HCT116 (cell line): Measurements from ENCODE around the gene BNIP5. TPM values are rescaled to one million over a fixed set of nuclear protein-coding genes. Genes with fewer than 3 reads are reported as not detected.

Experiments used
- ATAC-seq: fragments of 200-7000 bp; cut with Tn5 transposase; 2 replicates; pipeline ENCODE4 v1.9.1; 2020; ENCODE audit warnings: mild to moderate bottlenecking, moderate library complexity
- BruUV-seq: library from RNA; stranded (reverse); fragments of 400-500 nt; replicated peaks from 2 replicates; lab custom pipeline; 2021; lab: Mats Ljungman, UMichigan
- CTCF ChIA-PET: fragments of 300-600 bp; sonication (Branson Sonifier 250); formaldehyde crosslinking; loops from one replicate; lab custom pipeline; 2021; ENCODE audit warnings: antibody characterized with exemption; lab: Charles Lee
- POLR2A ChIA-PET: fragments of 300-600, 350-600 bp; sonication (Branson Sonifier 250); formaldehyde crosslinking; loops from one replicate; lab custom pipeline; 2021; ENCODE audit warnings: antibody characterized with exemption; lab: Charles Lee
- RAD21 ChIA-PET, 2 experiments: fragments of 300-600 bp; sonication (Branson Sonifier 250); formaldehyde crosslinking; loops; one replicate each; lab custom pipeline; 2023; ENCODE audit warnings: low total read pairs in 2 of 2; ENCODE audit not compliant: uncharacterized antibody in 2 of 2, unreplicated experiment in 2 of 2, low non-redundant PET in 1 of 2; lab: Charles Lee
- DNase-seq: peaks from one replicate; pipeline ENCODE4 v3.0.0-alpha.2; 2010; ENCODE audit warnings: low read depth, low spot score
- H2AFZ ChIP-seq: fragments of 200-600 bp; shearing (Covaris generic), sonication (generic); 2 replicates; pipeline ENCODE4 v1.6.1; 2017; ENCODE audit warnings: low read depth, mixed run types, mixed read lengths, antibody characterized with exemption, low read length; ENCODE audit not compliant: poor library complexity, severe bottlenecking
- H3K27ac ChIP-seq: 2 replicates; pipeline ENCODE4 v1.5.1; 2012; ENCODE audit warnings: low read depth, low read length
- H3K27me3 ChIP-seq: fragments of 200-600 bp; sonication (generic); 2 replicates; pipeline ENCODE4 v1.6.1; 2016; ENCODE audit warnings: mixed run types, low read length, mixed read lengths; ENCODE audit not compliant: insufficient read depth
- H3K36me3 ChIP-seq, 2 experiments: fragments of 200-500 bp in 1 of 2; fragments of 200-600 bp in 1 of 2; sonication (Bioruptor generic) in 1 of 2; sonication (generic) in 1 of 2; 2 replicates each; pipeline versions ENCODE4 v1.5.1 to v1.6.1; 2014 to 2016; ENCODE audit warnings: low read length in 2 of 2, inconsistent platforms in 1 of 2, mixed read lengths in 1 of 2, mixed run types in 1 of 2; ENCODE audit not compliant: insufficient read depth in 2 of 2, control insufficient read depth in 1 of 2
- H3K4me1 ChIP-seq, 2 experiments: fragments of 200-600 bp in 1 of 2; sonication (generic) in 1 of 2; 2 replicates each; pipeline versions ENCODE4 v1.5.1 to v1.6.1; 2012 to 2017; ENCODE audit warnings: low read length in 2 of 2, inconsistent platforms in 1 of 2, mild to moderate bottlenecking in 1 of 2, mixed read lengths in 1 of 2, mixed run types in 1 of 2, moderate library complexity in 1 of 2; ENCODE audit not compliant: insufficient read depth in 2 of 2, control insufficient read depth in 1 of 2
- H3K4me2 ChIP-seq: fragments of 200-600 bp; sonication (generic); 2 replicates; pipeline ENCODE4 v1.6.1; 2017; ENCODE audit warnings: mixed run types, low read length, mixed read lengths
- H3K4me3 ChIP-seq, 2 experiments: fragments of 200-600 bp in 1 of 2; sonication (generic) in 1 of 2; replicated peaks in 1 of 2; 2 replicates each; pipeline ENCODE4 v1.5.1; 2011 to 2016; ENCODE audit warnings: low read length in 2 of 2, control low read depth in 1 of 2, low read depth in 1 of 2, mild to moderate bottlenecking in 1 of 2, mixed read lengths in 1 of 2, mixed run types in 1 of 2
- H3K79me2 ChIP-seq: fragments of 200-600 bp; sonication (generic); 2 replicates; pipeline ENCODE4 v1.6.1; 2017; ENCODE audit warnings: mild to moderate bottlenecking, mixed run types, low read length, moderate library complexity, mixed read lengths; ENCODE audit not compliant: insufficient read depth
- H3K9ac ChIP-seq: fragments of 200-600 bp; sonication (generic); 2 replicates; pipeline ENCODE4 v1.6.1; 2016; ENCODE audit warnings: low read length, mixed read lengths
- H3K9me2 ChIP-seq: fragments of 200-600 bp; sonication (generic), shearing (Covaris generic); 2 replicates; pipeline ENCODE4 v1.6.1; 2017; ENCODE audit warnings: mixed run types, mild to moderate bottlenecking, moderate library complexity; ENCODE audit not compliant: insufficient read depth
- H3K9me3 ChIP-seq, 2 experiments: fragments of 200-500 bp in 1 of 2; fragments of 200-600 bp in 1 of 2; sonication (Bioruptor generic) in 1 of 2; sonication (generic) in 1 of 2; 2 replicates each; pipeline ENCODE4 v1.6.1; 2014 to 2017; ENCODE audit warnings: low read length in 2 of 2, mixed read lengths in 2 of 2, inconsistent platforms in 1 of 2, low read depth in 1 of 2, mild to moderate bottlenecking in 1 of 2, mixed run types in 1 of 2, moderate library complexity in 1 of 2; ENCODE audit not compliant: control insufficient read depth in 1 of 2, insufficient read depth in 1 of 2
- H4K20me1 ChIP-seq: fragments of 200-600 bp; sonication (generic), shearing (Covaris generic); 2 replicates; pipeline ENCODE4 v1.6.1; 2017; ENCODE audit warnings: mixed run types, mild to moderate bottlenecking, moderate library complexity; ENCODE audit not compliant: insufficient read depth
- ATF3 ChIP-seq: IDR thresholded peaks from 2 replicates; pipeline ENCODE4 v1.6.1; 2012
- CEBPB ChIP-seq: IDR thresholded peaks from 2 replicates; pipeline ENCODE4 v1.6.1; 2012; ENCODE audit warnings: low read depth
- EGR1 ChIP-seq: IDR thresholded peaks from 2 replicates; pipeline ENCODE4 v1.6.1; 2012; ENCODE audit warnings: low read depth
- ELF1 ChIP-seq: IDR thresholded peaks from 2 replicates; pipeline ENCODE4 v1.6.1; 2012; ENCODE audit warnings: low read depth, borderline replicate concordance
- EZH2 ChIP-seq: fragments of 200-600 bp; sonication (generic); IDR thresholded peaks from 2 replicates; pipeline ENCODE4 v1.6.1; 2017; ENCODE audit warnings: antibody characterized with exemption, mixed run types
- EZH2phosphoT487 ChIP-seq: fragments of 200-600 bp; IDR thresholded peaks from 2 replicates; pipeline ENCODE4 v1.6.1; 2018; ENCODE audit warnings: antibody characterized with exemption, borderline replicate concordance
- JUND ChIP-seq: IDR thresholded peaks from 2 replicates; pipeline ENCODE4 v1.6.1; 2012
- POLR2AphosphoS5 ChIP-seq: IDR thresholded peaks from 2 replicates; pipeline ENCODE4 v1.6.1; 2011; ENCODE audit warnings: mild to moderate bottlenecking, low read depth, low read length, moderate library complexity
- RAD21 ChIP-seq: IDR thresholded peaks from 2 replicates; pipeline ENCODE4 v1.6.1; 2012; ENCODE audit warnings: low read depth, mild to moderate bottlenecking
- REST ChIP-seq: IDR thresholded peaks from 2 replicates; pipeline ENCODE4 v1.6.1; 2012; ENCODE audit warnings: low read depth
- SIN3A ChIP-seq: IDR thresholded peaks from 2 replicates; pipeline ENCODE4 v1.6.1; 2012; ENCODE audit warnings: low read depth
- SP1 ChIP-seq: IDR thresholded peaks from 2 replicates; pipeline ENCODE4 v1.6.1; 2012; ENCODE audit warnings: low read depth
- SRF ChIP-seq: IDR thresholded peaks from 2 replicates; pipeline ENCODE4 v1.6.1; 2012; ENCODE audit warnings: low read depth
- TCF7L2 ChIP-seq: IDR thresholded peaks from 2 replicates; pipeline ENCODE4 v1.7.0; 2011; ENCODE audit warnings: borderline replicate concordance, inconsistent platforms; ENCODE audit not compliant: insufficient read depth, insufficient read length; ENCODE audit errors: extremely low read depth
- ZBTB33 ChIP-seq: IDR thresholded peaks from 2 replicates; pipeline ENCODE4 v1.6.1; 2011; ENCODE audit warnings: mild to moderate bottlenecking, low read length, moderate library complexity; ENCODE audit not compliant: insufficient replicate concordance; ENCODE audit errors: extremely low read depth
- ZFX ChIP-seq: fragments of 450-650 bp; IDR thresholded peaks from 2 replicates; pipeline ENCODE4 v1.6.1; 2017
- ZNF274 ChIP-seq: fragments of 200-500 bp; sonication (Bioruptor generic); IDR thresholded peaks from 2 replicates; pipeline ENCODE4 v1.6.1; 2014; ENCODE audit warnings: mild to moderate bottlenecking, low read depth, low read length, inconsistent platforms
- intact Hi-C: fragments of 100-400 bp; cut with micrococcal nuclease; formaldehyde crosslinking; loops from 2 replicates; pipeline ENCODE4 v1.10.0; 2022
- total RNA-seq: library from RNA; stranded (reverse); gene quantifications from one replicate; pipeline ENCODE4 v1.2.1, GENCODE V29; 2021; ENCODE audit not compliant: unreplicated experiment
- TF ChIP-seq, protein P1 (sequence below), 3 experiments: fragments of 200-600 bp in 1 of 3; sonication (generic) in 1 of 3; IDR thresholded peaks in 2 of 3; conservative IDR thresholded peaks in 1 of 3; 2 replicates each; pipeline ENCODE4 v1.5.1; 2012 to 2017; ENCODE audit warnings: low read depth in 2 of 3, low read length in 2 of 3, antibody characterized with exemption in 1 of 3, borderline replicate concordance in 1 of 3, control low read depth in 1 of 3, mild to moderate bottlenecking in 1 of 3, mixed read lengths in 1 of 3, mixed run types in 1 of 3, moderate library complexity in 1 of 3; ENCODE audit not compliant: insufficient read depth in 1 of 3
- TF ChIP-seq, protein P2 (sequence below): IDR thresholded peaks from 2 replicates; pipeline ENCODE4 v1.6.1; 2012

The BNIP5 gene
- total RNA-seq, 1 experiment from 2014 or later, result not detected

- TF ChIP-seq RAD21 (no peak), EZH2 (no peak), SIN3A (no peak), EGR1 (no peak), TCF7L2 (no peak), ZNF274 (no peak), POLR2AphosphoS5 (no peak)
Measured at GRCh38 chr6:36372088-36372487, 35.4 kb upstream of the BNIP5 start (continued).

GRCh38 chr6:36371211-36371610, 34.5 kb upstream of the BNIP5 start:
- RAD21 ChIA-PET, result no interaction called here

More at GRCh38 chr6:36371211-36371610, 34.5 kb upstream of the BNIP5 start:
- no peaks in the 10 kb centered on the region for H3K36me3 ChIP-seq
- H3K9me3 ChIP-seq, result no peaks in the 10 kb centered on the region
- no peak for TF ChIP-seq EZH2
- TF ChIP-seq ATF3, result no peak
- TF ChIP-seq EZH2phosphoT487, result no peak
- no peak for TF ChIP-seq REST
- no peak for TF ChIP-seq SIN3A
- TF ChIP-seq JUND, result no peak
- no peak for TF ChIP-seq ELF1
- TF ChIP-seq, protein P1, sequence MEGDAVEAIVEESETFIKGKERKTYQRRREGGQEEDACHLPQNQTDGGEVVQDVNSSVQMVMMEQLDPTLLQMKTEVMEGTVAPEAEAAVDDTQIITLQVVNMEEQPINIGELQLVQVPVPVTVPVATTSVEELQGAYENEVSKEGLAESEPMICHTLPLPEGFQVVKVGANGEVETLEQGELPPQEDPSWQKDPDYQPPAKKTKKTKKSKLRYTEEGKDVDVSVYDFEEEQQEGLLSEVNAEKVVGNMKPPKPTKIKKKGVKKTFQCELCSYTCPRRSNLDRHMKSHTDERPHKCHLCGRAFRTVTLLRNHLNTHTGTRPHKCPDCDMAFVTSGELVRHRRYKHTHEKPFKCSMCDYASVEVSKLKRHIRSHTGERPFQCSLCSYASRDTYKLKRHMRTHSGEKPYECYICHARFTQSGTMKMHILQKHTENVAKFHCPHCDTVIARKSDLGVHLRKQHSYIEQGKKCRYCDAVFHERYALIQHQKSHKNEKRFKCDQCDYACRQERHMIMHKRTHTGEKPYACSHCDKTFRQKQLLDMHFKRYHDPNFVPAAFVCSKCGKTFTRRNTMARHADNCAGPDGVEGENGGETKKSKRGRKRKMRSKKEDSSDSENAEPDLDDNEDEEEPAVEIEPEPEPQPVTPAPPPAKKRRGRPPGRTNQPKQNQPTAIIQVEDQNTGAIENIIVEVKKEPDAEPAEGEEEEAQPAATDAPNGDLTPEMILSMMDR (IDR thresholded peaks at IDR 0.05 in 2 of 3, conservative IDR thresholded peaks at IDR 0.05 in 1 of 3; ENCODE audit: borderline replicate concordance in 1 of 3, insufficient read depth in 1 of 3, low read depth in 2 of 3, low read length in 2 of 3), result no peak
- TF ChIP-seq POLR2AphosphoS5, result no peak
- no peak for TF ChIP-seq ZFX
- no peak for TF ChIP-seq SRF
- TF ChIP-seq, protein P2, sequence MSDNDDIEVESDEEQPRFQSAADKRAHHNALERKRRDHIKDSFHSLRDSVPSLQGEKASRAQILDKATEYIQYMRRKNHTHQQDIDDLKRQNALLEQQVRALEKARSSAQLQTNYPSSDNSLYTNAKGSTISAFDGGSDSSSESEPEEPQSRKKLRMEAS, result no peak
- no peak for TF ChIP-seq ZBTB33
- no peak for TF ChIP-seq TCF7L2
- no peak for TF ChIP-seq SP1
- TF ChIP-seq CEBPB, result no peak
- H2AFZ ChIP-seq, result no peak overlapping the region
- no peaks in the 10 kb centered on the region for H3K9me2 ChIP-seq
- BruUV-seq, result no TSS peak
- CTCF ChIA-PET, result no interaction called here
- no peak overlapping the region for H3K4me2 ChIP-seq
- H3K4me3 ChIP-seq, result no peak overlapping the region
- no peaks in the 10 kb centered on the region for H3K4me1 ChIP-seq
- H3K9ac ChIP-seq, result no peak overlapping the region
- intact Hi-C loops, result no loop called here
- H4K20me1 ChIP-seq, result no peaks in the 10 kb centered on the region
- no peak for DNase-seq
- ATAC-seq, result no peak
- no peaks in the 10 kb centered on the region for H3K79me2 ChIP-seq
- POLR2A ChIA-PET, result no interaction called here
- H3K27me3 ChIP-seq, result no peaks in the 10 kb centered on the region
- H3K27ac ChIP-seq, result no peak overlapping the region
